Measurements from ENCODE around the gene TECTB. TPM values are rescaled to one million over a fixed set of nuclear protein-coding genes. Genes with fewer than 3 reads are reported as not detected.
"Not testable (repeated sequence)": the region's sequence is repeated elsewhere in the genome, so short reads cannot be mapped to it uniquely, and the experiment has no call there.

TECTB gene
- total RNA-seq, 5 donors from 2014 or later (not counting 1 experiment from before 2014, with no cell fraction given) = not detected

GRCh38 chr10:112249722-112250121 is 33.5 kb upstream of the TECTB start:
- CTCF ChIA-PET = no interaction called here
- no peaks in the 10 kb centered on the region for H3K4me1 ChIP-seq (ENCODE audit: control insufficient read depth in 1 of 2, extremely low read depth in 1 of 2, insufficient read depth in 2 of 2, low read length in 2 of 2)
- no CpG with 5 or more reads among the region's 2 CpGs for WGBS (ENCODE audit: insufficient coverage)
- H3K4me1 Mint-ChIP-seq = no peaks in the 10 kb centered on the region
- DNase-seq (no peak), ATAC-seq (replicated peaks in 1 of 4) (no peak)
- H3K27ac Mint-ChIP-seq = no peak overlapping the region
- POLR2A ChIA-PET = no interaction called here
- H3K27me3 ChIP-seq (replicated peaks in 1 of 2; ENCODE audit: control insufficient read depth in 2 of 2, extremely low read depth in 1 of 2, insufficient read depth in 2 of 2, low read length in 1 of 2) = peaks cover 0 to 2% of the 10 kb centered on the region in 2 experiments
- no peak overlapping the region for H3K27ac ChIP-seq (ENCODE audit: low read length)
- H3K9me3 Mint-ChIP-seq = peaks cover 7 to 19% (median 15%) of the 10 kb centered on the region in 3 donors
- no peak overlapping the region for H3K4me3 ChIP-seq (ENCODE audit: control insufficient read depth in 1 of 2, extremely low read depth in 1 of 2, low read length in 1 of 2)
- H3K36me3 Mint-ChIP-seq = no peaks in the 10 kb centered on the region
- H3K9me3 ChIP-seq = no peaks in the 10 kb centered on the region
- no peaks in the 10 kb centered on the region for H3K36me3 ChIP-seq (ENCODE audit: control insufficient read depth in 2 of 2, extremely low read depth in 1 of 2, insufficient read depth in 1 of 2, low read length in 1 of 2)
- no peak overlapping the region for H3K4me3 Mint-ChIP-seq
- H3K27me3 Mint-ChIP-seq = peaks cover 0 to 3% of the 10 kb centered on the region in 2 donors

GRCh38 chr10:112250555-112250954 is 32.6 kb upstream of the TECTB start:
- Histone ChIP-seq H3K4me3 (ENCODE audit: control insufficient read depth in 1 of 2, extremely low read depth in 1 of 2, low read length in 1 of 2) (no peak overlapping the region), H3K27me3 (replicated peaks in 1 of 2; ENCODE audit: control insufficient read depth in 2 of 2, extremely low read depth in 1 of 2, insufficient read depth in 2 of 2, low read length in 1 of 2) (peaks cover 0 to 2% of the 10 kb centered on the region in 2 experiments), H3K27ac (ENCODE audit: low read length) (no peak overlapping the region), H3K9me3 (no peaks in the 10 kb centered on the region), H3K4me1 (ENCODE audit: control insufficient read depth in 1 of 2, extremely low read depth in 1 of 2, insufficient read depth in 2 of 2, low read length in 2 of 2) (no peaks in the 10 kb centered on the region), H3K36me3 (ENCODE audit: control insufficient read depth in 2 of 2, extremely low read depth in 1 of 2, insufficient read depth in 1 of 2, low read length in 1 of 2) (no peaks in the 10 kb centered on the region)
- WGBS (ENCODE audit: insufficient coverage) = no CpG with 5 or more reads among the region's 2 CpGs
- H3K36me3 Mint-ChIP-seq = no peaks in the 10 kb centered on the region
- H3K27ac Mint-ChIP-seq = no peak overlapping the region
- peaks cover 11 to 19% (median 15%) of the 10 kb centered on the region in 3 donors for H3K9me3 Mint-ChIP-seq
- no peak overlapping the region for H3K4me3 Mint-ChIP-seq
- ATAC-seq (replicated peaks in 1 of 4) = no peak
- no peaks in the 10 kb centered on the region for H3K4me1 Mint-ChIP-seq
- DNase-seq = no peak
- ChIA-PET POLR2A (no interaction called here), CTCF (no interaction called here)
- H3K27me3 Mint-ChIP-seq = peaks cover 3% of the 10 kb centered on the region in 2 donors

GRCh38 chr10:112251238-112251637 is 32.0 kb upstream of the TECTB start:
- H3K27me3 Mint-ChIP-seq; H3K27ac ChIP-seq (ENCODE audit: low read length); POLR2A ChIA-PET; H3K4me3 Mint-ChIP-seq; H3K27ac Mint-ChIP-seq; DNase-seq; H3K36me3 Mint-ChIP-seq; H3K9me3 ChIP-seq; H3K27me3 ChIP-seq (replicated peaks in 1 of 2; ENCODE audit: control insufficient read depth in 2 of 2, extremely low read depth in 1 of 2, insufficient read depth in 2 of 2, low read length in 1 of 2); CTCF ChIA-PET; H3K4me3 ChIP-seq (ENCODE audit: control insufficient read depth in 1 of 2, extremely low read depth in 1 of 2, low read length in 1 of 2); H3K4me1 ChIP-seq (ENCODE audit: control insufficient read depth in 1 of 2, extremely low read depth in 1 of 2, insufficient read depth in 2 of 2, low read length in 2 of 2); ATAC-seq (replicated peaks in 1 of 4); H3K36me3 ChIP-seq (ENCODE audit: control insufficient read depth in 2 of 2, extremely low read depth in 1 of 2, insufficient read depth in 1 of 2, low read length in 1 of 2); H3K4me1 Mint-ChIP-seq: not testable (repeated sequence)
- H3K9me3 Mint-ChIP-seq = peaks cover 11 to 19% (median 15%) of the 10 kb centered on the region in 3 donors
- WGBS (ENCODE audit: insufficient coverage) = 56% methylated on average over 1 of the region's 9 CpGs

- no peaks in the 10 kb centered on the region for H3K36me3 ChIP-seq (ENCODE audit: control insufficient read depth in 2 of 2, extremely low read depth in 1 of 2, insufficient read depth in 1 of 2, low read length in 1 of 2)
- H3K27me3 ChIP-seq (replicated peaks in 1 of 2; ENCODE audit: control insufficient read depth in 2 of 2, extremely low read depth in 1 of 2, insufficient read depth in 2 of 2, low read length in 1 of 2) = peaks cover 0 to 3% of the 10 kb centered on the region in 2 experiments
- CTCF ChIA-PET = no interaction called here
- ATAC-seq (replicated peaks in 1 of 4) (no peak), DNase-seq (no peak)
- H3K36me3 Mint-ChIP-seq = no peaks in the 10 kb centered on the region
- no peak overlapping the region for H3K4me3 ChIP-seq (ENCODE audit: control insufficient read depth in 1 of 2, extremely low read depth in 1 of 2, low read length in 1 of 2)
- no peak overlapping the region for H3K27ac ChIP-seq (ENCODE audit: low read length)
- POLR2A ChIA-PET = interaction anchor here in 1 of 2 donors (0.7 kb wide), 1 partner anchor 179 kb away, joined by 3 read pairs; no protein-coding TSS in a partner anchor
- no peaks in the 10 kb centered on the region for H3K4me1 ChIP-seq (ENCODE audit: control insufficient read depth in 1 of 2, extremely low read depth in 1 of 2, insufficient read depth in 2 of 2, low read length in 2 of 2)
- H3K9me3 ChIP-seq = no peaks in the 10 kb centered on the region
- no peaks in the 10 kb centered on the region for H3K4me1 Mint-ChIP-seq
- no CpG with 5 or more reads among the region's 1 CpG for WGBS (ENCODE audit: insufficient coverage)
- H3K27ac Mint-ChIP-seq = no peak overlapping the region
- H3K4me3 Mint-ChIP-seq = no peak overlapping the region
- peaks cover 0 to 23% of the 10 kb centered on the region in 2 donors for H3K27me3 Mint-ChIP-seq
- peaks cover 0 to 4% (median 0%) of the 10 kb centered on the region in 3 donors for H3K9me3 Mint-ChIP-seq
Observed at GRCh38 chr10:112258407-112258806, 24.8 kb upstream of the TECTB start.

GRCh38 chr10:112259688-112260087 is 23.5 kb upstream of the TECTB start:
- H3K27me3 ChIP-seq (replicated peaks in 1 of 2; ENCODE audit: control insufficient read depth in 2 of 2, extremely low read depth in 1 of 2, insufficient read depth in 2 of 2, low read length in 1 of 2) = peaks cover 0 to 3% of the 10 kb centered on the region in 2 experiments
- no peaks in the 10 kb centered on the region for H3K36me3 ChIP-seq (ENCODE audit: control insufficient read depth in 2 of 2, extremely low read depth in 1 of 2, insufficient read depth in 1 of 2, low read length in 1 of 2)
- no peak for DNase-seq
- CTCF ChIA-PET = no interaction called here
- no peaks in the 10 kb centered on the region for H3K36me3 Mint-ChIP-seq
- POLR2A ChIA-PET = no interaction called here
- no peak overlapping the region for H3K4me3 ChIP-seq (ENCODE audit: control insufficient read depth in 1 of 2, extremely low read depth in 1 of 2, low read length in 1 of 2)
- no peak overlapping the region for H3K27ac ChIP-seq (ENCODE audit: low read length)
- H3K4me1 ChIP-seq (ENCODE audit: control insufficient read depth in 1 of 2, extremely low read depth in 1 of 2, insufficient read depth in 2 of 2, low read length in 2 of 2) = no peaks in the 10 kb centered on the region
- peaks cover 0 to 23% of the 10 kb centered on the region in 2 donors for H3K27me3 Mint-ChIP-seq
- no peaks in the 10 kb centered on the region for H3K9me3 ChIP-seq
- no peaks in the 10 kb centered on the region for H3K4me1 Mint-ChIP-seq
- H3K9me3 Mint-ChIP-seq = peaks cover 0 to 4% (median 0%) of the 10 kb centered on the region in 3 donors
- H3K27ac Mint-ChIP-seq = no peak overlapping the region
- no peak for ATAC-seq (replicated peaks in 1 of 4)
- no peak overlapping the region for H3K4me3 Mint-ChIP-seq

GRCh38 chr10:112260831-112261230 is 22.4 kb upstream of the TECTB start:
- Mint-ChIP-seq H3K4me1 (no peaks in the 10 kb centered on the region), H3K36me3 (no peaks in the 10 kb centered on the region), H3K4me3 (no peak overlapping the region), H3K27me3 (peaks cover 0 to 20% of the 10 kb centered on the region in 2 donors), H3K27ac (no peak overlapping the region), H3K9me3 (no peaks in the 10 kb centered on the region)
- Histone ChIP-seq H3K36me3 (ENCODE audit: control insufficient read depth in 2 of 2, extremely low read depth in 1 of 2, insufficient read depth in 1 of 2, low read length in 1 of 2) (no peaks in the 10 kb centered on the region), H3K9me3 (no peaks in the 10 kb centered on the region), H3K4me1 (ENCODE audit: control insufficient read depth in 1 of 2, extremely low read depth in 1 of 2, insufficient read depth in 2 of 2, low read length in 2 of 2) (no peaks in the 10 kb centered on the region), H3K27me3 (replicated peaks in 1 of 2; ENCODE audit: control insufficient read depth in 2 of 2, extremely low read depth in 1 of 2, insufficient read depth in 2 of 2, low read length in 1 of 2) (peaks cover 2 to 3% of the 10 kb centered on the region in 2 experiments), H3K27ac (ENCODE audit: low read length) (no peak overlapping the region), H3K4me3 (ENCODE audit: control insufficient read depth in 1 of 2, extremely low read depth in 1 of 2, low read length in 1 of 2) (no peak overlapping the region)
- no peak for DNase-seq
- 80% methylated on average over 1 of the region's 5 CpGs for WGBS (ENCODE audit: insufficient coverage)
- POLR2A ChIA-PET = no interaction called here
- CTCF ChIA-PET = no interaction called here
- ATAC-seq (replicated peaks in 1 of 4) = no peak

GRCh38 chr10:112261281-112261822 is 21.8 kb upstream of the TECTB start:
- no peaks in the 10 kb centered on the region for H3K36me3 ChIP-seq (ENCODE audit: control insufficient read depth in 2 of 2, extremely low read depth in 1 of 2, insufficient read depth in 1 of 2, low read length in 1 of 2)
- Mint-ChIP-seq H3K4me3 (no peak overlapping the region), H3K4me1 (no peaks in the 10 kb centered on the region), H3K27me3 (peaks cover 0 to 20% of the 10 kb centered on the region in 2 donors), H3K9me3 (no peaks in the 10 kb centered on the region), H3K36me3 (no peaks in the 10 kb centered on the region), H3K27ac (no peak overlapping the region)
- ChIA-PET CTCF (no interaction called here), POLR2A (no interaction called here)
- H3K9me3 ChIP-seq = no peaks in the 10 kb centered on the region
- H3K27me3 ChIP-seq (replicated peaks in 1 of 2; ENCODE audit: control insufficient read depth in 2 of 2, extremely low read depth in 1 of 2, insufficient read depth in 2 of 2, low read length in 1 of 2) = peaks cover 2 to 3% of the 10 kb centered on the region in 2 experiments
- no peak overlapping the region for H3K4me3 ChIP-seq (ENCODE audit: control insufficient read depth in 1 of 2, extremely low read depth in 1 of 2, low read length in 1 of 2)
- no peak overlapping the region for H3K27ac ChIP-seq (ENCODE audit: low read length)
- ATAC-seq (replicated peaks in 1 of 4) (no peak), DNase-seq (no peak)
- H3K4me1 ChIP-seq (ENCODE audit: control insufficient read depth in 1 of 2, extremely low read depth in 1 of 2, insufficient read depth in 2 of 2, low read length in 2 of 2) = no peaks in the 10 kb centered on the region
- 90% methylated on average over 4 of the region's 4 CpGs for WGBS (ENCODE audit: insufficient coverage)

Data from T-cell (primary cell).